ENCODE measurements around the gene STYK1.

DNA sequence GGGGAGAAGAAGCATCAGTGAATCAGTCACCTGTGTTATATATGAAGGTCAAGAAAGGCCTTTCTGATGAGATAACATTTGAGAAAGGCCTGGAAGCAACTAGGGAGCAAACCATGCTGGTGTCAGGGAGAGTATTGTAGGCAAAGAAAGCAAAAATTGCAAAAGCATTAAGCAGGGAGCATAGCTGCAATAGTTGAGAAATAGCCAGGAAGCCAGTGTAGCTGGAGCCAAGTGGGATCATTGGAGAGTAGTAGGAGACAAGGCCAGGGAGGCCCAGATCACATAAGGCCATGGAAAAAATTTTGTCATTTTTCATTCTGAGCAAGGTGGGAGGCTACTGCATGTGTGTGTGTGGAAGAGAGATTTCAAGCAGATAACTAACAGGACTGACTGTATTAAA lies 41.6 kb downstream of the STYK1 start:
- TF ChIP-seq CTCF (IDR thresholded peaks at IDR 0.05) (no peak), POLR2A (IDR thresholded peaks at IDR 0.05) (no peak)

All from heart left ventricle (tissue), 13 donors.